DND-41 (cell line): ENCODE results near the gene GATA2.

Experiments used
- ATAC-seq: fragments of 200-7000 bp; cut with Tn5 transposase; 3 replicates; pipeline ENCODE4 v1.9.1; 2021; ENCODE audit warnings: low read depth; ENCODE audit not compliant: insufficient read depth
- DNase-seq: peaks from one replicate; pipeline ENCODE4 v3.0.0-alpha.2; 2020
- H2AFZ ChIP-seq: 2 replicates; pipeline ENCODE4 v1.6.0; 2012; ENCODE audit warnings: low read depth, low read length
- H3K27ac ChIP-seq: 2 replicates; pipeline ENCODE4 v1.5.1; 2012; ENCODE audit warnings: low read length, inconsistent platforms
- H3K27me3 ChIP-seq: fragments of 200-600 bp; sonication (generic); 2 replicates; pipeline ENCODE4 v1.6.0; 2012; ENCODE audit warnings: low read length, mild to moderate bottlenecking, inconsistent platforms; ENCODE audit not compliant: insufficient read depth, poor library complexity
- H3K36me3 ChIP-seq: 2 replicates; pipeline ENCODE4 v1.5.1; 2012; ENCODE audit warnings: low read length, inconsistent platforms; ENCODE audit not compliant: insufficient read depth
- H3K4me1 ChIP-seq: 2 replicates; pipeline ENCODE4 v1.5.1; 2012; ENCODE audit warnings: mild to moderate bottlenecking, low read length; ENCODE audit not compliant: insufficient read depth
- H3K4me2 ChIP-seq: 2 replicates; pipeline ENCODE4 v1.6.0; 2012; ENCODE audit warnings: mild to moderate bottlenecking, moderate library complexity, low read length, inconsistent platforms; ENCODE audit not compliant: insufficient read depth
- H3K4me3 ChIP-seq, 2 experiments: fragments of 200-600 bp in 1 of 2; shearing (Covaris generic) in 1 of 2; 2 replicates each; pipeline ENCODE4 v1.5.1; 2012 to 2016; ENCODE audit warnings: inconsistent platforms in 2 of 2, low read length in 2 of 2, mild to moderate bottlenecking in 2 of 2, low read depth in 1 of 2, moderate library complexity in 1 of 2
- H3K79me2 ChIP-seq: 2 replicates; pipeline ENCODE4 v1.6.0; 2012; ENCODE audit warnings: low read length, inconsistent platforms; ENCODE audit not compliant: insufficient read depth
- H3K9ac ChIP-seq: 2 replicates; pipeline ENCODE4 v1.6.0; 2012; ENCODE audit warnings: low read depth, mild to moderate bottlenecking, inconsistent platforms, low read length, moderate library complexity
- H3K9me3 ChIP-seq: 2 replicates; pipeline ENCODE4 v1.5.1; 2012; ENCODE audit warnings: low read length, moderate library complexity, mild to moderate bottlenecking, inconsistent platforms; ENCODE audit not compliant: insufficient read depth, severe bottlenecking
- H4K20me1 ChIP-seq: 2 replicates; pipeline ENCODE4 v1.6.0; 2012; ENCODE audit warnings: low read length; ENCODE audit not compliant: insufficient read depth
- EZH2 ChIP-seq: IDR thresholded peaks from 3 replicates; pipeline ENCODE4 v1.6.1; 2012; ENCODE audit warnings: borderline replicate concordance, low read depth, mild to moderate bottlenecking, moderate library complexity, low read length, inconsistent platforms; ENCODE audit not compliant: severe bottlenecking
- TF ChIP-seq, protein P1 (sequence below): IDR thresholded peaks from 2 replicates; pipeline ENCODE4 v1.5.1; 2012; ENCODE audit warnings: borderline replicate concordance, low read length, moderate library complexity, mild to moderate bottlenecking; ENCODE audit not compliant: poor library complexity, severe bottlenecking; ENCODE audit errors: extremely low read depth

Gene GATA2

DNA sequence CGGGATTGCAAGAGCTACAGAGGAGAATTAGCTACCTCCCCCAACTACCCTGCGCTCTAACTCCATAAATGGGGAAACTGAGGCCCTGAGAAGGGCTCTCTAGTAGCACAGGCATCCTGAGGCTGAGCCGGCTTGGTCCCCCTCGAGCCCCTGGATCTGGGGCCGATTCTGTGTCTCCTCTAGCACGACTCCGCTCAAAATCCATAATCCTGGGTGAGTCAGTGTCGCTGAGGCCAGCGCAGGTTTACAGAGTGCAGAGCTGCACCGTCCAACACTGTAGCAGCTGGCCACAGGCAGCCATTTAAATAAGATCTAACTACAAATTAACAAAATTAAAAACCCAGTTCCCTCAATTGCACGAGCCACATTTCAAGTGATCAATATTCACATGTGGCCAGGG, 10.8 kb downstream of the GATA2 start:
- TF ChIP-seq, protein P1, sequence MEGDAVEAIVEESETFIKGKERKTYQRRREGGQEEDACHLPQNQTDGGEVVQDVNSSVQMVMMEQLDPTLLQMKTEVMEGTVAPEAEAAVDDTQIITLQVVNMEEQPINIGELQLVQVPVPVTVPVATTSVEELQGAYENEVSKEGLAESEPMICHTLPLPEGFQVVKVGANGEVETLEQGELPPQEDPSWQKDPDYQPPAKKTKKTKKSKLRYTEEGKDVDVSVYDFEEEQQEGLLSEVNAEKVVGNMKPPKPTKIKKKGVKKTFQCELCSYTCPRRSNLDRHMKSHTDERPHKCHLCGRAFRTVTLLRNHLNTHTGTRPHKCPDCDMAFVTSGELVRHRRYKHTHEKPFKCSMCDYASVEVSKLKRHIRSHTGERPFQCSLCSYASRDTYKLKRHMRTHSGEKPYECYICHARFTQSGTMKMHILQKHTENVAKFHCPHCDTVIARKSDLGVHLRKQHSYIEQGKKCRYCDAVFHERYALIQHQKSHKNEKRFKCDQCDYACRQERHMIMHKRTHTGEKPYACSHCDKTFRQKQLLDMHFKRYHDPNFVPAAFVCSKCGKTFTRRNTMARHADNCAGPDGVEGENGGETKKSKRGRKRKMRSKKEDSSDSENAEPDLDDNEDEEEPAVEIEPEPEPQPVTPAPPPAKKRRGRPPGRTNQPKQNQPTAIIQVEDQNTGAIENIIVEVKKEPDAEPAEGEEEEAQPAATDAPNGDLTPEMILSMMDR: no peak
- TF ChIP-seq EZH2: no peak
- H3K9me3 ChIP-seq: no peaks in the 10 kb centered on the region
- H3K4me1 ChIP-seq: peaks cover 5% of the 10 kb centered on the region
- H3K9ac ChIP-seq: no peak overlapping the region
- peaks cover 54% of the 10 kb centered on the region for H3K27me3 ChIP-seq
- H4K20me1 ChIP-seq: peaks cover 11% of the 10 kb centered on the region
- no peak overlapping the region for H3K4me2 ChIP-seq
- H2AFZ ChIP-seq: no peak overlapping the region
- no peak for ATAC-seq
- DNase-seq: no peak
- H3K79me2 ChIP-seq: no peaks in the 10 kb centered on the region
- H3K4me3 ChIP-seq: no peak overlapping the region
- no peak overlapping the region for H3K27ac ChIP-seq
- H3K36me3 ChIP-seq: no peaks in the 10 kb centered on the region

DNA sequence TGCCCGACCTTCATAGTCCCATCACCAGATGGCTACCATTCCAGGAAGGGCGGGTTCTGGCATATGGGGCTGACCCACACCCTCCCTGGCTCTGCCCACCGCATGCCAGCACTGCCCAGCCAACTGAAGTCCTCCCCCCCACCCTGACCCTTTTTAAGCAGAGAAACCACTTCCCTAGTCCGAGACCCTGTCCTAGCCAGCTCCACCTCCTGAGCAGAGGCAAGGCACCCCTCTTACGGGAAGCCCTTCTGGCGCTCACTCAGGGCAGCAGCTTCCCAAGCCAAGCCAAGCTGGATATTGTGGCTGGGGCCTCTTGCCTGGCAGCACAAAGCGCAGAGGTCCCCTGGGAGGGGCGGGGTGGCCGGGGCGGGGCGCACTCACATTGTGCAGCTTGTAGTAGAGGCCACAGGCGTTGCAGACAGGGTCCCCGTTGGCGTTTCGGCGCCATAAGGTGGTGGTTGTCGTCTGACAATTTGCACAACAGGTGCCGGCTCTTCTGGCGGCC, 11.5 kb downstream of the GATA2 start:
- Histone ChIP-seq H3K4me3 (no peak overlapping the region), H3K4me1 (no peaks in the 10 kb centered on the region), H3K4me2 (no peak overlapping the region), H3K27me3 (peaks cover 47% of the 10 kb centered on the region), H2AFZ (no peak overlapping the region), H3K36me3 (no peaks in the 10 kb centered on the region), H4K20me1 (peaks cover 9% of the 10 kb centered on the region), H3K9ac (no peak overlapping the region), H3K79me2 (no peaks in the 10 kb centered on the region), H3K9me3 (no peaks in the 10 kb centered on the region), H3K27ac (no peak overlapping the region)
- ATAC-seq: no peak
- no peak for TF ChIP-seq EZH2
- TF ChIP-seq, protein P1: no peak
- DNase-seq: no peak

DNA sequence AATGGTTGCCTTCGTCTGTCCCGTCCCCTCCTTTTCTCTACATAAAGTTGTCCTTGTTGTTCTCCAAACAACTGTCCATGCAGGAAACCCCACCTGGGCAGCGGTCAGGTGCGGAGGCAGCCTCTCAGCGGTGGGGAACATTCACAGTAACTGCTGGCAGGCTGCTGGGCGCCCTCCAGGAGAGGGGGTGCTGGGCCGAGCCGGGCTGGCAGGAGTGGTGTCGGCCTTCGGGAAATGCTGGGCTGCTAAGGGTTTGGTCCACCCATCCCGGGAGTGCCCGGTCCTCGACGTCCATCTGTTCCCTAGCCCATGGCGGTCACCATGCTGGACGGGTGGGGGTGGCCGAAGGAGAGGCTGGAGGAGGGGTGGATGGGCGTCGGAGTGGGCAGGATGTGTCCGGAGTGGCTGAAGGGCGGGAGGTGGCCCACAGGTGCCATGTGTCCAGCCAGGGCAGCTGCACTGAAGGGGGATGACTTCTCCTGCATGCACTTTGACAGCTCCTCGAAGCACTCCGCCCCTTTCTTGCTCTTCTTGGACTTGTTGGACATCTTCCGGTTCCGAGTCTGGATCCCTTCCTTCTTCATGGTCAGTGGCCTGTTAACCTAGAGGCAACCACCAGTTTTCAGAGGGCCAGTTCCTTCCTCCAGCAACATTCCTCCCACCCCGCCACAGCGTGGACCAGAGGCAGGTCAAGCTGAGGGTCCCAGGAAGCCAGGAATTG, 12.1 kb downstream of the GATA2 start:
- H3K4me2 ChIP-seq: no peak overlapping the region
- no peaks in the 10 kb centered on the region for H3K79me2 ChIP-seq
- no peak overlapping the region for H3K4me3 ChIP-seq
- no peak for ATAC-seq
- H2AFZ ChIP-seq: no peak overlapping the region
- H4K20me1 ChIP-seq: peaks cover 6% of the 10 kb centered on the region
- no peak for DNase-seq
- no peak overlapping the region for H3K9ac ChIP-seq
- no peak overlapping the region for H3K27ac ChIP-seq
- no peaks in the 10 kb centered on the region for H3K4me1 ChIP-seq
- no peaks in the 10 kb centered on the region for H3K9me3 ChIP-seq
- H3K27me3 ChIP-seq: peaks cover 42% of the 10 kb centered on the region
- TF ChIP-seq EZH2: no peak
- TF ChIP-seq, protein P1: no peak
- H3K36me3 ChIP-seq: no peaks in the 10 kb centered on the region
